Loucy (cell line): ENCODE measurements around the gene TGM3.

Experiments
- EZH2phosphoT487 ChIP-seq: fragments of 200-600 bp; IDR thresholded peaks from 2 replicates; pipeline ENCODE4 v1.6.1; 2018; ENCODE audit warnings: antibody characterized with exemption, mild to moderate bottlenecking, moderate library complexity, borderline replicate concordance
- TF ChIP-seq, protein P1 (sequence below): fragments of 200-600 bp; sonication (generic); conservative IDR thresholded peaks from 2 replicates; pipeline ENCODE4 v1.5.1; 2014; ENCODE audit warnings: mild to moderate bottlenecking, antibody characterized with exemption, low read length

GRCh38 chr20:2260250-2260649 lies 35.6 kb upstream of the TGM3 start:
- TF ChIP-seq, protein P1, sequence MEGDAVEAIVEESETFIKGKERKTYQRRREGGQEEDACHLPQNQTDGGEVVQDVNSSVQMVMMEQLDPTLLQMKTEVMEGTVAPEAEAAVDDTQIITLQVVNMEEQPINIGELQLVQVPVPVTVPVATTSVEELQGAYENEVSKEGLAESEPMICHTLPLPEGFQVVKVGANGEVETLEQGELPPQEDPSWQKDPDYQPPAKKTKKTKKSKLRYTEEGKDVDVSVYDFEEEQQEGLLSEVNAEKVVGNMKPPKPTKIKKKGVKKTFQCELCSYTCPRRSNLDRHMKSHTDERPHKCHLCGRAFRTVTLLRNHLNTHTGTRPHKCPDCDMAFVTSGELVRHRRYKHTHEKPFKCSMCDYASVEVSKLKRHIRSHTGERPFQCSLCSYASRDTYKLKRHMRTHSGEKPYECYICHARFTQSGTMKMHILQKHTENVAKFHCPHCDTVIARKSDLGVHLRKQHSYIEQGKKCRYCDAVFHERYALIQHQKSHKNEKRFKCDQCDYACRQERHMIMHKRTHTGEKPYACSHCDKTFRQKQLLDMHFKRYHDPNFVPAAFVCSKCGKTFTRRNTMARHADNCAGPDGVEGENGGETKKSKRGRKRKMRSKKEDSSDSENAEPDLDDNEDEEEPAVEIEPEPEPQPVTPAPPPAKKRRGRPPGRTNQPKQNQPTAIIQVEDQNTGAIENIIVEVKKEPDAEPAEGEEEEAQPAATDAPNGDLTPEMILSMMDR = no peak
- TF ChIP-seq EZH2phosphoT487 = no peak
